SK-N-SH treated with all-trans-retinoic acid at 6 μM for 48 hours (cell line): ENCODE data around the gene TNFSF18.

Experiments used
- ATAC-seq: fragments of 200-7000 bp; cut with Tn5 transposase; 3 replicates; pipeline ENCODE4 v1.9.1; 2020; ENCODE audit warnings: mild to moderate bottlenecking, moderate library complexity
- ARNTL ChIP-seq: fragments of 450-650 bp; formaldehyde crosslinking; IDR thresholded peaks from 2 replicates; pipeline ENCODE4 v1.5.0; 2020; ENCODE audit warnings: low read depth, mild to moderate bottlenecking, moderate library complexity, borderline replicate concordance
- BACH2 ChIP-seq: fragments of 250-450 bp; sonication (Bioruptor Pico); IDR thresholded peaks from 2 replicates; pipeline ENCODE4 v1.9.0; 2021; ENCODE audit warnings: mild to moderate bottlenecking, borderline replicate concordance
- CSDC2 ChIP-seq: fragments of 250-450 bp; sonication (Bioruptor Pico); IDR thresholded peaks from 2 replicates; pipeline ENCODE4 v1.5.0; 2020; ENCODE audit warnings: mild to moderate bottlenecking, moderate library complexity
- ESRRG ChIP-seq: fragments of 250-450 bp; sonication (Bioruptor Pico); IDR thresholded peaks from 2 replicates; pipeline ENCODE4 v1.6.1; 2021; ENCODE audit warnings: mild to moderate bottlenecking
- GLIS3 ChIP-seq: fragments of 250-450 bp; sonication (Bioruptor Pico); IDR thresholded peaks from 2 replicates; pipeline ENCODE4 v1.5.0; 2020; ENCODE audit warnings: mild to moderate bottlenecking, moderate library complexity
- ISL1 ChIP-seq: fragments of 250-450 bp; sonication (Bioruptor Pico); IDR thresholded peaks from 2 replicates; pipeline ENCODE4 v2.1.2; 2022; ENCODE audit warnings: mild to moderate bottlenecking, moderate library complexity
- OSR1 ChIP-seq: fragments of 250-450 bp; sonication (Bioruptor Pico); IDR thresholded peaks from 2 replicates; pipeline ENCODE4 v1.8.0; 2022; ENCODE audit warnings: moderate library complexity, mild to moderate bottlenecking, inconsistent platforms
- PPARA ChIP-seq: fragments of 250-450 bp; sonication (Bioruptor Pico); IDR thresholded peaks from 2 replicates; pipeline ENCODE4 v1.5.0; 2020; ENCODE audit warnings: mild to moderate bottlenecking, borderline replicate concordance
- RARB ChIP-seq: fragments of 250-450 bp; sonication (Bioruptor Pico); IDR thresholded peaks from 2 replicates; pipeline ENCODE4 v1.8.0; 2021; ENCODE audit warnings: mild to moderate bottlenecking, moderate library complexity
- SNAI2 ChIP-seq: fragments of 250-450 bp; sonication (Bioruptor Pico); IDR thresholded peaks from 2 replicates; pipeline ENCODE4 v1.5.0; 2020; ENCODE audit warnings: mild to moderate bottlenecking, moderate library complexity
- TOX ChIP-seq: fragments of 250-450 bp; sonication (Bioruptor Pico); IDR thresholded peaks from 2 replicates; pipeline ENCODE4 v1.8.0; 2021; ENCODE audit warnings: mild to moderate bottlenecking, moderate library complexity, borderline replicate concordance
- ZC3H10 ChIP-seq: fragments of 250-450 bp; sonication (Bioruptor Pico); IDR thresholded peaks from 2 replicates; pipeline ENCODE4 v1.5.1; 2021; ENCODE audit warnings: mild to moderate bottlenecking, moderate library complexity
- ZFP3 ChIP-seq: fragments of 250-450 bp; sonication (Bioruptor Pico); IDR thresholded peaks from 2 replicates; pipeline ENCODE4 v1.5.0; 2020; ENCODE audit warnings: mild to moderate bottlenecking, moderate library complexity
- ZNF565 ChIP-seq: fragments of 450-650 bp; formaldehyde crosslinking; conservative IDR thresholded peaks from 2 replicates; pipeline ENCODE4 v1.5.0; 2020; ENCODE audit warnings: low read depth, mild to moderate bottlenecking, moderate library complexity
- ZNF70 ChIP-seq: fragments of 450-650 bp; formaldehyde crosslinking; IDR thresholded peaks from 2 replicates; pipeline ENCODE4 v1.5.0; 2020; ENCODE audit warnings: mild to moderate bottlenecking, moderate library complexity
- ZNF8 ChIP-seq: fragments of 450-650 bp; formaldehyde crosslinking; IDR thresholded peaks from 2 replicates; pipeline ENCODE4 v1.5.0; 2020; ENCODE audit warnings: mild to moderate bottlenecking, moderate library complexity
- TF ChIP-seq, protein P1 (sequence below): fragments of 250-450 bp; sonication (Bioruptor Pico); IDR thresholded peaks from 2 replicates; pipeline ENCODE4 v1.5.0; 2020; ENCODE audit warnings: mild to moderate bottlenecking, moderate library complexity
- TF ChIP-seq, protein P2 (sequence below): fragments of 250-450 bp; sonication (Bioruptor Pico); IDR thresholded peaks from 2 replicates; pipeline ENCODE4 v1.8.0; 2020; ENCODE audit warnings: mild to moderate bottlenecking, moderate library complexity, borderline replicate concordance
- TF ChIP-seq, protein P3 (sequence below): fragments of 250-450 bp; sonication (Bioruptor Pico); IDR thresholded peaks from 2 replicates; pipeline ENCODE4 v1.5.1; 2021; ENCODE audit warnings: mild to moderate bottlenecking, moderate library complexity

Gene TNFSF18

DNA sequence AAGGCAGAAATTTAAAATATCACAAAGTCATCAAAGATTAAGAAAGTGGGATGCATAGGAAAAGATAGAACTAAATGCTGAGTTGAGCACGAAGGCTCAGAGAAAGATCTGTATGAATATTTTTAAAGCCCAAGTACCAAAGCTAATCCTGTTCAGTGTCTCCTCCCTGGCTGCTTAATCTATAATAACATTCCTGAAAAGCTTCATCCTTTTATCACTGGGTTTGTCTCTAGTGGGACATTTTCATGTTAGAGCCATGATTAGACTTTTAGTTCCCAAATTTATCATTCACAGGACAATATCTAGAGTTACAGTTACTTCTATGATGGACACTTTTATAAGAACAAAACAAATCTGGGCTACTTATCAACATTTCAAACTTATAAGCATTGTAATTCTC, 38.6 kb downstream of the TNFSF18 start (continued):
- TF ChIP-seq, protein P1, sequence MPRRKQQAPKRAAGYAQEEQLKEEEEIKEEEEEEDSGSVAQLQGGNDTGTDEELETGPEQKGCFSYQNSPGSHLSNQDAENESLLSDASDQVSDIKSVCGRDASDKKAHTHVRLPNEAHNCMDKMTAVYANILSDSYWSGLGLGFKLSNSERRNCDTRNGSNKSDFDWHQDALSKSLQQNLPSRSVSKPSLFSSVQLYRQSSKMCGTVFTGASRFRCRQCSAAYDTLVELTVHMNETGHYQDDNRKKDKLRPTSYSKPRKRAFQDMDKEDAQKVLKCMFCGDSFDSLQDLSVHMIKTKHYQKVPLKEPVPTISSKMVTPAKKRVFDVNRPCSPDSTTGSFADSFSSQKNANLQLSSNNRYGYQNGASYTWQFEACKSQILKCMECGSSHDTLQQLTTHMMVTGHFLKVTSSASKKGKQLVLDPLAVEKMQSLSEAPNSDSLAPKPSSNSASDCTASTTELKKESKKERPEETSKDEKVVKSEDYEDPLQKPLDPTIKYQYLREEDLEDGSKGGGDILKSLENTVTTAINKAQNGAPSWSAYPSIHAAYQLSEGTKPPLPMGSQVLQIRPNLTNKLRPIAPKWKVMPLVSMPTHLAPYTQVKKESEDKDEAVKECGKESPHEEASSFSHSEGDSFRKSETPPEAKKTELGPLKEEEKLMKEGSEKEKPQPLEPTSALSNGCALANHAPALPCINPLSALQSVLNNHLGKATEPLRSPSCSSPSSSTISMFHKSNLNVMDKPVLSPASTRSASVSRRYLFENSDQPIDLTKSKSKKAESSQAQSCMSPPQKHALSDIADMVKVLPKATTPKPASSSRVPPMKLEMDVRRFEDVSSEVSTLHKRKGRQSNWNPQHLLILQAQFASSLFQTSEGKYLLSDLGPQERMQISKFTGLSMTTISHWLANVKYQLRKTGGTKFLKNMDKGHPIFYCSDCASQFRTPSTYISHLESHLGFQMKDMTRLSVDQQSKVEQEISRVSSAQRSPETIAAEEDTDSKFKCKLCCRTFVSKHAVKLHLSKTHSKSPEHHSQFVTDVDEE: no peak

DNA sequence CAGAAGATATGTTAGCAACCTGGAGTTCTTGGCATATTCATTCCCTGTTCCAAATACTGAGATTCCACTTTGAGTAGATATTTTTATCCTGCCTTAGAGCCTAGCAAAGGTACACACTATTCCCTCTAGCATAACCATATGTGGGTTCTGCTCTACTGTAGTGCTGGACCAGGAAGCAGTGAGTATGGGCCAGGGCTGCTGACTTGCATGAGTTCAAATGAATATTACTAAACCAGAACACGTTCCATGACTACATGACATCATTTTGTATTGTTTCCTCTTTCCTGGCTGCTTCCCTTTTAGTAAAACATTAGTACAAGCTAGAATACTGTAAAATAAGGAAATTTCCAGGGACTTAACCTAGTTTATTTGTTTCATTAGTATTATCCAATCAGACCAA, 41.1 kb downstream of the TNFSF18 start:
- no peak for ATAC-seq
- TF ChIP-seq, protein P2, sequence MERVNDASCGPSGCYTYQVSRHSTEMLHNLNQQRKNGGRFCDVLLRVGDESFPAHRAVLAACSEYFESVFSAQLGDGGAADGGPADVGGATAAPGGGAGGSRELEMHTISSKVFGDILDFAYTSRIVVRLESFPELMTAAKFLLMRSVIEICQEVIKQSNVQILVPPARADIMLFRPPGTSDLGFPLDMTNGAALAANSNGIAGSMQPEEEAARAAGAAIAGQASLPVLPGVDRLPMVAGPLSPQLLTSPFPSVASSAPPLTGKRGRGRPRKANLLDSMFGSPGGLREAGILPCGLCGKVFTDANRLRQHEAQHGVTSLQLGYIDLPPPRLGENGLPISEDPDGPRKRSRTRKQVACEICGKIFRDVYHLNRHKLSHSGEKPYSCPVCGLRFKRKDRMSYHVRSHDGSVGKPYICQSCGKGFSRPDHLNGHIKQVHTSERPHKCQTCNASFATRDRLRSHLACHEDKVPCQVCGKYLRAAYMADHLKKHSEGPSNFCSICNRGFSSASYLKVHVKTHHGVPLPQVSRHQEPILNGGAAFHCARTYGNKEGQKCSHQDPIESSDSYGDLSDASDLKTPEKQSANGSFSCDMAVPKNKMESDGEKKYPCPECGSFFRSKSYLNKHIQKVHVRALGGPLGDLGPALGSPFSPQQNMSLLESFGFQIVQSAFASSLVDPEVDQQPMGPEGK (CRISPR knock-in tag): no peak
- TF ChIP-seq ISL1 (CRISPR knock-in tag): no peak
- no peak for TF ChIP-seq OSR1 (CRISPR knock-in tag)
- no peak for TF ChIP-seq ESRRG (CRISPR knock-in tag)
- no peak for TF ChIP-seq ZFP3 (CRISPR knock-in tag)
- no peak for TF ChIP-seq ZNF8 (CRISPR knock-in tag)
- no peak for TF ChIP-seq ARNTL (CRISPR knock-in tag)
- TF ChIP-seq SNAI2: no peak
- TF ChIP-seq TOX (CRISPR knock-in tag): no peak

DNA sequence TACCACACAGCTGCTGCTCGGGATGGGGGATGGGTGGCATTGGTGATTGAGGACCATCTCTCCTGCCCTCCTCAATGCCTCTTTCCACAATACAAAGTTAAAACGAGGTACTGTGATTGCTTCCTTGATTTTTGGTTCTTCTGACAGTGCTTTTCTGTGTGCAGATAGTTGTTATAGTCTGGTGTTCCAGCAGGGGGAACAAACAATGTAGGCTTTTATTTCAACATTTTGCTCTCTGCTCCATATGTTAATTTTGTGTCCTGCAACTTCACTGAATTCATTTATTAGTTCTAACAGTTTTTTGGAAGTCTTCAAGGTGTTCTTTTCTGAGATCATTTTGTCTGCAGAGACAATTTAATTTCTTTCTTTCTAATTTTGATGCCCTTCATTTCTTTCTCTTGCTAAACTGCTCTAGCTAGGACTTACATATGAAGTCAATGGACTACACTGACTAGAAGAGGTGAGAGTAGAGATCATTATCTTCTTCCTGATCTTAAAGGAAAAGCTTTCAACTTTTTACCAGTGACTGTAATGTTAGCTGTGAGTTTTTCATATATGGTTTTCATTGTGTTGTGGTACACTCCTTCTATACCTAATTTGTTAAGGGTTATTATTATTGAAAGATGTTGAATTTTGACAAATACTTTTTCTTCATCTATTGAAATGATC, 45.4 kb downstream of the TNFSF18 start:
- ATAC-seq: peak; percentile 41; the same call in 1 of the 3 replicates
- TF ChIP-seq SNAI2 (no peak), CSDC2 (CRISPR knock-in tag) (no peak), TOX (CRISPR knock-in tag) (no peak), ZFP3 (CRISPR knock-in tag) (no peak), BACH2 (CRISPR knock-in tag) (no peak), ARNTL (CRISPR knock-in tag) (no peak)
- TF ChIP-seq, all 23 proteins: peak for 0

DNA sequence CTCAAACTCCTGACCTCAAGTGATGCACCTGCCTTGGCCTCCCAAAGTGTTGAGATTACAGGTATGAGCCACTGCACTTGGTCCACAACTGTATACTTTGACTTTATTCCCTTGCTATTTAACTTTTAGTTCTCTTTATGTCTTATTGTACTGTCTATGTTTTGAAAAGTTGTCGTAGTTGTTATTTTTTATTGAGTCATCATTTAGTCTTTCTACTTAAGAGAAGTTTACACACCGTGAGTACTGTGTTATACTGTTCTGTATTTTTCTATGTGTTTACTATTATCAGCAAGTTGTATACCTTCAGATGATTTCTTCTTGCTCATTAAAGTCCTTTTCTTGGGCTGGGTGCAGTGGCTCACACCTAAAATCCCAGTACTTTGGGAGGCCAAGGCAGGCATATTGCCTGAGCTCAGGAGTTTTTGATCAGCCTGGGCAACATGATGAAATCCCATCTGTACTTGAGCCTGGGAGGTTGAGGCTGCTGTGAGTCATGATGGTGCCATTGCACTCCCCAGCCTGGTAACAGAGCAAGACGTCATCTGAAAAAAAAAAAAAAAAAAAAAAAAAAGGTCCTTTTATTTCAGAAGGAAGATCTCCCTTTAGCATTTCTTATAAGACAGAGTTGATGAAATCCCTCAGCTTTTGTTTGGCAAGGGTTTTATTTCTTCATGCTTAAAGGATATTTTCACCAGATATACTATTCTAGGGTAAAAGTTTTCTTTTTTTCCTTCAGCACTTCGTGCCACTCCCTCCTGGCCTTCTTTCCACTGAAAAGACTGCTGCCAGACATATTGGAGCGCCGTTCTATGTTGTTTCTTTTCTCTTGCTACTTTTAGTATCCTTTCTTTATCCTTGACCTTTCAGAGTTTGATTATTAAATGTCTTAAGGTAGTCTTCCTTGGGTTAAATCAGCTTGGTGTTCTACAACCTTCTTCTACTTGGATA, 47.6 kb downstream of the TNFSF18 start:
- ATAC-seq: no peak; the same call in 2 of the 3 replicates
- TF ChIP-seq ZNF8 (CRISPR knock-in tag): no peak
- no peak for TF ChIP-seq ZNF70 (CRISPR knock-in tag)
- TF ChIP-seq GLIS3 (CRISPR knock-in tag): no peak
- TF ChIP-seq, all 23 proteins: peak for 0

DNA sequence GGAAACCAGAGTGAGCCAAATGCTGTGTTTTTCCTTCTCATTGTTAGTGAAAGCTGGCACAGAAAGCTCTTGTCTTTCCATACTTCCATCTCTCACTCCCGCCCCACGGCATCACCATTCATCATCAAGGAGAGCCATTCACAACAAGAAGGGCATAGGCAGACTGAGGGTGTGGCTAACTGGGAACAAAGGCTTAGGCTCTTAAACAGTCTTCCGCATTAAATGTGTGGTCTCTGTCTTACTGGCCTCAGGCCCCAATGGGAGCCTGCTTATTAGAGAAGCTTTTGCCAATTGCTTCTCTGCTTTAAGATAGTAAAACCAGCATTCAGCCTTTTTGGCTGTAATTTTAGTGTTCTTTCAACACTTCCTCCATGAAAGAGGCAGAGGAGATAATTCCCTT, 51.4 kb downstream of the TNFSF18 start:
- ATAC-seq: no peak
- no peak for TF ChIP-seq GLIS3 (CRISPR knock-in tag)
- no peak for TF ChIP-seq ARNTL (CRISPR knock-in tag)
- no peak for TF ChIP-seq BACH2 (CRISPR knock-in tag)
- TF ChIP-seq CSDC2 (CRISPR knock-in tag): no peak
- no peak for TF ChIP-seq ZNF565 (CRISPR knock-in tag)
- no peak for TF ChIP-seq PPARA (CRISPR knock-in tag)
- TF ChIP-seq, protein P1: no peak
- no peak for TF ChIP-seq RARB (CRISPR knock-in tag)
- TF ChIP-seq ZC3H10 (CRISPR knock-in tag): no peak
- no peak for TF ChIP-seq ZNF70 (CRISPR knock-in tag)
- TF ChIP-seq OSR1 (CRISPR knock-in tag): no peak
- TF ChIP-seq, protein P3, sequence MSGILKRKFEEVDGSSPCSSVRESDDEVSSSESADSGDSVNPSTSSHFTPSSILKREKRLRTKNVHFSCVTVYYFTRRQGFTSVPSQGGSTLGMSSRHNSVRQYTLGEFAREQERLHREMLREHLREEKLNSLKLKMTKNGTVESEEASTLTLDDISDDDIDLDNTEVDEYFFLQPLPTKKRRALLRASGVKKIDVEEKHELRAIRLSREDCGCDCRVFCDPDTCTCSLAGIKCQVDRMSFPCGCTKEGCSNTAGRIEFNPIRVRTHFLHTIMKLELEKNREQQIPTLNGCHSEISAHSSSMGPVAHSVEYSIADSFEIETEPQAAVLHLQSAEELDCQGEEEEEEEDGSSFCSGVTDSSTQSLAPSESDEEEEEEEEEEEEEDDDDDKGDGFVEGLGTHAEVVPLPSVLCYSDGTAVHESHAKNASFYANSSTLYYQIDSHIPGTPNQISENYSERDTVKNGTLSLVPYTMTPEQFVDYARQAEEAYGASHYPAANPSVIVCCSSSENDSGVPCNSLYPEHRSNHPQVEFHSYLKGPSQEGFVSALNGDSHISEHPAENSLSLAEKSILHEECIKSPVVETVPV (CRISPR knock-in tag): no peak
- TF ChIP-seq, protein P2 (CRISPR knock-in tag): no peak
- no peak for TF ChIP-seq TOX (CRISPR knock-in tag)
